Measurements from ENCODE around the gene NEDD8. TPM values are rescaled to one million over a fixed set of nuclear protein-coding genes. Genes with fewer than 3 reads are reported as not detected.

NEDD8 gene
- total and polyA plus RNA-seq, 2 of the 4 experiments (the other 2 are of a cell fraction): 167 to 375 TPM

DNA sequence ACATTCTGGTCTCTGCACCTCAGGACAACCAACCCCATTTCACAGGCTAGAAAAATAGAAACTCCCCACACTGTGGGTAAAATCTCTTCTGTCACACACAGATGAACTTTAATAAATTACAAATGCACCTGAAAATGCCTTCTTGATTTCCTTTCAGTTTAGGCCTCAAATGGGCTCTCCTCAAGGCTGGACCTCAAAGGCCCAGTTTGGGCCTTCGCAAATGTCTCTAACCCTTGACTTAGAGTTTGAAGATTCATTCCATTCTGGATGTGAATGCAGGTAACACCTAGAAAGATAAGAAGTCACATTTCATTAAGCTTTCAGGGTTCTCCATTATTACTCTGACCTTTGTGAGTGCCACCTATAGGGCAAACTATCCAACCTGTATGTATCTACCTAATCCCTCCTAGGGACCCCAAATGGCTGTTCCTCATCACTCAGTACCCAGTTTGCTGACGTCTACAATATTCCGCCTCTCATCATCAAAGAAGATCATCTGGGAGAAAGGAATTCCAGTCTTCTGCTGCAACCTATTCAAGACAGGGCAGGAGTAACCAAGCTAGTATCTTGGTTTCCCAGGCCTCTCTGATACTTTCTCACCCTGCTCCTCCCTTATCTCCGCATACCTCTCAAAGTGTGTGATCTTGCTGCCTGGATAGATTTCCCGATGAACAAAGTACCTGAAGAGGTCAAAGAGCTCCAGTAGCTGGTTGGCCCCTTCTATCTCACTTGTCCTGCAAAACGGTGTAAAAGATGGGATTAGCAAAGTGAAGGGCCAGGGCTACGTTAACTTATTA is 18.1 kb downstream of the NEDD8 start:
- Histone ChIP-seq H3K36me3 (ENCODE audit: control insufficient read depth, insufficient read depth, low read length) (peaks cover 26% of the 10 kb centered on the region), H3K9me3 (ENCODE audit: control insufficient read depth, insufficient read depth, low read length) (no peaks in the 10 kb centered on the region), H2AFZ (replicated peaks; ENCODE audit: low read length, poor library complexity) (peak overlapping the region; percentile 98), H3K9me1 (ENCODE audit: insufficient read depth, low read length) (peaks cover 16% of the 10 kb centered on the region; the same call in 1 of the 2 replicates), H3K9ac (ENCODE audit: low read depth, low read length) (peak overlapping the region; percentile 89), H2AK5ac (ENCODE audit: low read depth, low read length) (peak overlapping the region; percentile 96), H4K20me1 (ENCODE audit: insufficient read depth, low read length) (no peaks in the 10 kb centered on the region), H4K5ac (ENCODE audit: low read depth, low read length) (peak overlapping the region; percentile 99), H4K8ac (ENCODE audit: low read depth in 2 of 2, low read length in 2 of 2) (peak overlapping the region; percentile 85 to 100), H3K27me3 (ENCODE audit: control insufficient read depth, insufficient read depth, low read length) (no peaks in the 10 kb centered on the region), H2BK5ac (ENCODE audit: low read depth, low read length, poor library complexity, severe bottlenecking) (peak overlapping the region; percentile 90), H3K23ac (ENCODE audit: low read depth, low read length) (peak overlapping the region; percentile 82; the same call in 1 of the 2 replicates), H3K56ac (ENCODE audit: extremely low read depth, insufficient read depth, low read length) (peak overlapping the region; percentile 82), H4K91ac (ENCODE audit: insufficient read depth, low read depth, low read length) (peak overlapping the region; percentile 91), H2BK20ac (ENCODE audit: low read depth, low read length) (0 out of 2 replicates have a peak overlapping the region, but pooled peaks have one; percentile 23), H3K4me2 (ENCODE audit: low read depth, low read length) (peak overlapping the region; percentile 97), H3K18ac (ENCODE audit: low read depth, low read length) (no peak overlapping the region), H3K14ac (replicated peaks; ENCODE audit: low read depth, low read length) (peak overlapping the region; percentile 98), H3K4me3 (ENCODE audit: insufficient read depth, low read depth, low read length) (peak overlapping the region; percentile 79), H3K79me1 (ENCODE audit: low read depth in 1 of 2, low read length in 2 of 2) (peaks cover 24 to 68% of the 10 kb centered on the region in 2 experiments), H3K4ac (ENCODE audit: low read depth, low read length) (peak overlapping the region; percentile 98), H2BK120ac (ENCODE audit: low read depth, low read length) (0 out of 2 replicates have a peak overlapping the region, but pooled peaks have one; percentile 50), H3K27ac (ENCODE audit: insufficient read depth, low read length) (peak overlapping the region; percentile 81), H3K4me1 (ENCODE audit: control insufficient read depth, insufficient read depth, low read length) (peaks cover 2% of the 10 kb centered on the region), H2BK15ac (ENCODE audit: low read depth, low read length) (peak overlapping the region; percentile 78; the same call in 1 of the 3 replicates), H2AK9ac (replicated peaks; ENCODE audit: low read depth, low read length, poor library complexity) (peak overlapping the region; percentile 99)
- ChIA-PET POLR2A (ENCODE audit: unreplicated experiment) (no interaction called here), CTCF (interaction anchor here (0.6 kb wide), 1 partner anchor 1051 kb away, joined by 3 read pairs; no protein-coding TSS in a partner anchor)
- no peak for DNase-seq
- WGBS, 2 experiments (ENCODE audit: extremely low coverage in 2 of 2, insufficient read length in 1 of 2): 90% methylated on average over 2 of the region's 7 CpGs; no CpG with 5 or more reads in 1 of the 2 experiments
- intact Hi-C loops (cut with micrococcal nuclease): loop anchor here (1.0 to 10.0 kb wide), 2 partner anchors 85 to 221 kb away; partner anchors contain the start of genes DHRS1 and NOP9
- dilution Hi-C loops (cut with HindIII; ENCODE audit: low sequenced_read_pairs, unreplicated experiment): no loop called here
- ATAC-seq (ENCODE audit: low read depth): no peak
- no TSS peak for BruUV-seq (replicated peaks)
- in situ Hi-C loops (cut with MboI; ENCODE audit: low sequenced_read_pairs): no loop called here
- TF ChIP-seq CHD1 (IDR thresholded peaks at IDR 0.05; ENCODE audit: low read depth, low read length): no peak
- TF ChIP-seq RFX5 (IDR thresholded peaks at IDR 0.05; ENCODE audit: low read depth, low read length): no peak
- TF ChIP-seq MAFK (IDR thresholded peaks at IDR 0.05; ENCODE audit: low read depth, low read length): no peak
- no peak for TF ChIP-seq MAZ (IDR thresholded peaks at IDR 0.05; ENCODE audit: borderline replicate concordance, low read depth, low read length)
- TF ChIP-seq, protein P1, sequence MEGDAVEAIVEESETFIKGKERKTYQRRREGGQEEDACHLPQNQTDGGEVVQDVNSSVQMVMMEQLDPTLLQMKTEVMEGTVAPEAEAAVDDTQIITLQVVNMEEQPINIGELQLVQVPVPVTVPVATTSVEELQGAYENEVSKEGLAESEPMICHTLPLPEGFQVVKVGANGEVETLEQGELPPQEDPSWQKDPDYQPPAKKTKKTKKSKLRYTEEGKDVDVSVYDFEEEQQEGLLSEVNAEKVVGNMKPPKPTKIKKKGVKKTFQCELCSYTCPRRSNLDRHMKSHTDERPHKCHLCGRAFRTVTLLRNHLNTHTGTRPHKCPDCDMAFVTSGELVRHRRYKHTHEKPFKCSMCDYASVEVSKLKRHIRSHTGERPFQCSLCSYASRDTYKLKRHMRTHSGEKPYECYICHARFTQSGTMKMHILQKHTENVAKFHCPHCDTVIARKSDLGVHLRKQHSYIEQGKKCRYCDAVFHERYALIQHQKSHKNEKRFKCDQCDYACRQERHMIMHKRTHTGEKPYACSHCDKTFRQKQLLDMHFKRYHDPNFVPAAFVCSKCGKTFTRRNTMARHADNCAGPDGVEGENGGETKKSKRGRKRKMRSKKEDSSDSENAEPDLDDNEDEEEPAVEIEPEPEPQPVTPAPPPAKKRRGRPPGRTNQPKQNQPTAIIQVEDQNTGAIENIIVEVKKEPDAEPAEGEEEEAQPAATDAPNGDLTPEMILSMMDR (conservative IDR thresholded peaks at IDR 0.05; ENCODE audit: low read depth, low read length): no peak
- no peak for TF ChIP-seq ELK1 (IDR thresholded peaks at IDR 0.05; ENCODE audit: borderline replicate concordance, low read depth, low read length)
- TF ChIP-seq NFE2L2 (IDR thresholded peaks at IDR 0.05; ENCODE audit: low read depth, low read length): no peak
- no peak for TF ChIP-seq CEBPB (IDR thresholded peaks at IDR 0.05; ENCODE audit: low read depth, low read length)
- TF ChIP-seq POLR2A (IDR thresholded peaks at IDR 0.05; ENCODE audit: low read depth, low read length): no peak
- no peak for TF ChIP-seq SMC3 (IDR thresholded peaks at IDR 0.05; ENCODE audit: low read depth, low read length)
- TF ChIP-seq, protein P2, sequence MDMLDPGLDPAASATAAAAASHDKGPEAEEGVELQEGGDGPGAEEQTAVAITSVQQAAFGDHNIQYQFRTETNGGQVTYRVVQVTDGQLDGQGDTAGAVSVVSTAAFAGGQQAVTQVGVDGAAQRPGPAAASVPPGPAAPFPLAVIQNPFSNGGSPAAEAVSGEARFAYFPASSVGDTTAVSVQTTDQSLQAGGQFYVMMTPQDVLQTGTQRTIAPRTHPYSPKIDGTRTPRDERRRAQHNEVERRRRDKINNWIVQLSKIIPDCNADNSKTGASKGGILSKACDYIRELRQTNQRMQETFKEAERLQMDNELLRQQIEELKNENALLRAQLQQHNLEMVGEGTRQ (IDR thresholded peaks at IDR 0.05; ENCODE audit: low read depth, low read length): no peak
- no peak for TF ChIP-seq FOS (IDR thresholded peaks at IDR 0.05; ENCODE audit: low read depth, low read length)
- no peak for TF ChIP-seq RAD21 (IDR thresholded peaks at IDR 0.05; ENCODE audit: low read length)
- no peak for TF ChIP-seq BHLHE40 (IDR thresholded peaks at IDR 0.05; ENCODE audit: low read depth, low read length)

Data from IMR-90 (cell line).